Erythroblast (primary cell): ENCODE results near the gene MYBPH.

Experiments used
- GATA1 ChIP-seq: IDR thresholded peaks from 2 replicates; pipeline ENCODE4 v1.6.1; 2011; ENCODE audit warnings: low read depth, mild to moderate bottlenecking, control low read depth, low read length, moderate library complexity
- POLR2A ChIP-seq: IDR thresholded peaks from 2 replicates; pipeline ENCODE4 v1.6.1; 2011; ENCODE audit warnings: mild to moderate bottlenecking, low read length

GRCh38 chr1:203128431-203128715 is 47.3 kb downstream of the MYBPH start:
- TF ChIP-seq POLR2A (no peak), GATA1 (no peak)
